Aorta (tissue), 5 donors: ENCODE results near the gene SLIT3. TPM values are rescaled to one million over a fixed set of nuclear protein-coding genes. Genes with fewer than 3 reads are reported as not detected.
A peak's percentile ranks its signal among the peaks of the same experiment; 100 is the strongest.

Source experiments
- ATAC-seq: fragments of 200-7000 bp; cut with Tn5 transposase; one replicate; pipeline ENCODE4 v1.9.1; 2022; ENCODE audit warnings: moderate library complexity; ENCODE audit not compliant: low FRiP score
- DNase-seq, 2 donors: peaks; one replicate each; pipeline ENCODE4 v3.0.0-alpha.2; 2020
- H3K27ac ChIP-seq, 2 donors: one replicate each; pipeline ENCODE4 v1.5.1; 2013; ENCODE audit warnings: low read length in 2 of 2, mild to moderate bottlenecking in 2 of 2, moderate library complexity in 2 of 2, control low read depth in 1 of 2, inconsistent platforms in 1 of 2, low read depth in 1 of 2
- H3K27me3 ChIP-seq, 2 donors: one replicate each; pipeline ENCODE4 v1.6.1; 2013; ENCODE audit warnings: control low read depth in 1 of 2, low read length in 1 of 2, mild to moderate bottlenecking in 1 of 2, moderate library complexity in 1 of 2; ENCODE audit not compliant: insufficient read depth in 2 of 2, control insufficient read depth in 1 of 2
- H3K36me3 ChIP-seq, 2 donors: one replicate each; pipeline ENCODE4 v1.6.1; 2013; ENCODE audit warnings: control low read depth in 1 of 2, low read length in 1 of 2, mild to moderate bottlenecking in 1 of 2; ENCODE audit not compliant: insufficient read depth in 2 of 2, control insufficient read depth in 1 of 2
- H3K4me1 ChIP-seq, 2 donors: one replicate each; pipeline ENCODE4 v1.6.1; 2013; ENCODE audit warnings: low read length in 2 of 2, control low read depth in 1 of 2, mild to moderate bottlenecking in 1 of 2, moderate library complexity in 1 of 2; ENCODE audit not compliant: insufficient read depth in 2 of 2, control insufficient read depth in 1 of 2
- H3K4me3 ChIP-seq, 2 donors: one replicate each; pipeline ENCODE4 v1.5.1; 2013; ENCODE audit warnings: low read length in 2 of 2, control low read depth in 1 of 2, mild to moderate bottlenecking in 1 of 2
- H3K9me3 ChIP-seq: one replicate; pipeline ENCODE4 v1.6.1; 2013; ENCODE audit warnings: mild to moderate bottlenecking, low read length; ENCODE audit not compliant: control insufficient read depth
- WGBS, 2 donors: extraction: QIAGEN DNeasy Blood & Tissue Kit; methylation state at CpG; one replicate each; pipeline ENCODE4 v1.1.7; 2013; 5-methylcytosine and 5-hydroxymethylcytosine counted together
- intact Hi-C, 2 donors: fragments of 100-400 bp; cut with DNase I; formaldehyde crosslinking; loops; one replicate each; pipeline versions ENCODE4 v1.14.2 to v1.15.0; 2022
- polyA plus RNA-seq, 2 donors: library from polyadenylated mRNA; stranded (reverse); fragments of 200-250 nt; gene quantifications; one replicate each; pipeline ENCODE4 v1.2.3, GENCODE V29; 2013
- total RNA-seq, 2 donors: library from RNA; stranded (reverse); fragmentation: NEBNext Ultra II Directional; extraction: Animal tissue kit (Norgen Biotek cat#: 25700); gene quantifications; one replicate each; pipeline ENCODE4 v1.2.1, GENCODE V29; 2021
- donor health status: healthy with polysubstance abuse.
- donor health status: Bipolar disorder and iron deficiency.
- donor health status: DM: no; HTN: no; CAD: no.
- donor health status: DM: no; HTN: no; CAD: no.
- donor health status: DM: yes; HTN: yes; CAD: no.

Gene SLIT3
- total and polyA plus RNA-seq, 4 donors = 8.6 to 108 (median 77.0) TPM

DNA sequence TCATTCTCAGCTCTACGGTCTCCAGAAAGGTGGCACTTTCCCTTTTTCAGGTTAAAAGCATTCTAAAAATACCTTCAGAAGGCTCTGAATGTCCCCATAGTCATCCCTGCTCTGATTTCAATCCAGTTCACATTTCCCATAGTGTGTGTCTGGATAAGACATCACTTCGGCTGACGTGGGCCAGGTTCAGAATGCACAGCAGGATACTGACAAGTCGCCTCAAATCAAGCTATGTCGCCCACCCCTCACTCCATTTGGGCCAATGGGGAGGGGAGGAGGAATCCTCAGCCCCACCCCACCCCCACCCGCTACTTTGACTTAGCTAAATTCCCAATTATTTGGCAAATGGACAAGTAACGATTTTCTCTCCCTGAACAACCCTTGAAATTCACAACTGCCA is 148.0 kb downstream of the SLIT3 start:
- DNase-seq = no peak
- Histone ChIP-seq H3K4me3 (no peak overlapping the region), H3K27ac (no peak overlapping the region), H3K4me1 (no peaks in the 10 kb centered on the region), H3K36me3 (no peaks in the 10 kb centered on the region), H3K27me3 (no peaks in the 10 kb centered on the region), H3K9me3 (no peaks in the 10 kb centered on the region)
- no peak for ATAC-seq
- intact Hi-C loops = no loop called here
- 92 to 93% methylated on average over 7 of the region's 7 CpGs for WGBS, 2 donors

DNA sequence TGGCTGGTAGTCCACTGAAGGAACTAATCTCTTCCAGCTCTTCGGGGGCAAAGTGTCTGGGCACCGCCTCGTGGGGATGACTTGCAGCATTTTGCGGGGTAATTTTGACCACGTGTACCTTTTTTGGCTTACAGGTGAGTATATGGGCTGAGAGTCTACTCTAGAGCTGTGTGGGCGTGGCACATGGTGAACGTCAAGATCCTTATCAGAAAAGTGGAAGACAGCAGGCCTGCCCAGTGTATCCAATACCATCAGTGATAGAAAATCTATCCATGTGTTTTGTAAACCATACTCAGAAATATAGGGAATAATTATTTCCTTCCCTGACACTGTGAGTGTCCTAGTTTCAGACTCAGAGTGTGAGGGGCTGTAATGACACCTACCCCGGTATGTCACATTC is 148.5 kb downstream of the SLIT3 start:
- no peaks in the 10 kb centered on the region for H3K9me3 ChIP-seq
- no peaks in the 10 kb centered on the region for H3K36me3 ChIP-seq
- WGBS, 2 donors = 88% methylated on average over 8 of the region's 8 CpGs
- H3K4me3 ChIP-seq = no peak overlapping the region
- H3K27ac ChIP-seq = no peak overlapping the region
- no peaks in the 10 kb centered on the region for H3K4me1 ChIP-seq
- no peaks in the 10 kb centered on the region for H3K27me3 ChIP-seq
- no peak for ATAC-seq
- intact Hi-C loops = no loop called here
- DNase-seq = no peak

DNA sequence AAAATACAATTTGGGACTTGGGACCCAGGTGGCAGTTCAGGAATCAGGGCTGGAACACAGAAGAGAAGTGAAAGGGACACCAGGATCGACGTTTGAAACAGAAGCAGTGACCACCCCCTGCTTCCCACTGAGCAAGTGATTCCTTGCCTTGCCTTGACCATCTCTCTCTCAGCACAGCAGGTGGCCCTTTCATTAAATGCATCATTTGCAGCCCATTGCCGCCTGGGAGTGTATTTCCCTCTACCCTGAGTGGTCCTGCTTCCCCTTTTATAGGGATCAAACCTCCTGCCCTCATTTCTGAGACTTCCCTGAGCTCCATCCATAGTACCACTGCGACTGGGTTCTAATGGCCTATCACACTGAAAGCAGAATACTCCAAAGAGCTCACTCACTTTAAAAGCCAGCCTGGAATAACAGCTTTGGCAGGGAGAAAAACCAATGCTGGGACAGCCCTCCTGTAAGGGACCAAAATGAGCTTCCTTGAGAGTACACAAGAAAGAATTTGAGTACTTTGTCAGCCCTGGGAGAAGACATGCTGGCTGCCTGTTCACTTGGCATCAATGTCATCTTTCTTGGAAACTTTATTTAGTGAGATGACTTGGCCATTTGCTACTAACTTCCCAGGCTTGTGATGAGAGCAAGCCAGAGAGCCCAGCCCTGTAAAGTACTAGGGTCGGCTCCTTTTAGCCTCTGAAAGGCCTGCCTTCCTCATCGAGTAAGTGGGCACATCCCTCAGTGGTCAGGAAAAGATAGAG is 149.7 kb downstream of the SLIT3 start:
- 43 to 47% methylated on average over 6 of the region's 6 CpGs for WGBS, 2 donors
- Histone ChIP-seq H3K27ac (no peak overlapping the region), H3K4me3 (no peak overlapping the region), H3K36me3 (no peaks in the 10 kb centered on the region), H3K4me1 (no peaks in the 10 kb centered on the region), H3K27me3 (no peaks in the 10 kb centered on the region), H3K9me3 (no peaks in the 10 kb centered on the region)
- intact Hi-C loops = no loop called here
- ATAC-seq (no peak), DNase-seq (no peak)

DNA sequence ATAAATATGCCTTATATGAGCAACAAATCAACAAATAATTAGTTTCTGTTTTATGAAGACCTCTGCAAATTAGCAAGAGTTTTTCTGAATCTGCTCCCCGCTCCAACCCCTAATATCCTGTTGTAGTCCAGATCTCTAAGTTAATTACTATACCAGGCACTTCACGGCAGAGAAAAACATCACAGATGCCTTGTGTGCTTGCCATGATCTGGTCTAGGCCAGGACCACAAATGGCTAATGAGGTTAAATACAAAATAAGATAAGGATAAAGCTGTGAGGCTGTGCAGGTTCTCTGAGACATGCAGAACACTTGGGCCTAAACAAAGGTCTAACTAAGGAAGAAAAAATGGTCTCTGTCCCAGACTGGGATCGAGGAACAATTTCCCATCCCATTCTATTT is 150.8 kb downstream of the SLIT3 start:
- Histone ChIP-seq H3K4me1 (no peaks in the 10 kb centered on the region), H3K4me3 (no peak overlapping the region), H3K36me3 (no peaks in the 10 kb centered on the region), H3K27me3 (no peaks in the 10 kb centered on the region), H3K9me3 (no peaks in the 10 kb centered on the region), H3K27ac (no peak overlapping the region)
- intact Hi-C loops = no loop called here
- ATAC-seq (no peak), DNase-seq (no peak)
- WGBS, 2 donors = 95% methylated on average over 3 of the region's 3 CpGs

DNA sequence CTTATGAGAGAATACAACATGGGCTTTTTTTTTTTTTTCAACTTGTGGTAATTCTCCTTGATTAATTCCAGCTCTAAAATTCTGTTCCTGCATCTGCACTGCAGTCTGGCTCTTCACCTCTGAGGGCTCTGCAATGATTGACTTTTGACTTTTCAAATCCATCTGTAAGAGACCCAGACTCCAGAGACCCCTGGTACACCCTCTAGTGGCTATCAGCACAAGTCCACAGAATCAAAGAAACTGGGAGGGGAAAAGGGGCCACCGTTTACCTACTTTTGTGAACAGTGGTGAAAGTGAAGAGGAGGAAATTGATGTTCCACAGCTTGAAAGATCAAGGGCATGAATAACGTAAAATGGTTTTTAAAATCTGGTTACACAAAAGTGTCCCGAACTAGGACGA is 151.6 kb downstream of the SLIT3 start:
- Histone ChIP-seq H3K27me3 (no peaks in the 10 kb centered on the region), H3K36me3 (no peaks in the 10 kb centered on the region), H3K9me3 (no peaks in the 10 kb centered on the region), H3K4me3 (no peak overlapping the region), H3K4me1 (no peaks in the 10 kb centered on the region), H3K27ac (no peak overlapping the region)
- WGBS, 2 donors = 60 to 81% methylated on average over 4 of the region's 4 CpGs
- intact Hi-C loops = no loop called here
- DNase-seq = no peak
- ATAC-seq = no peak

DNA sequence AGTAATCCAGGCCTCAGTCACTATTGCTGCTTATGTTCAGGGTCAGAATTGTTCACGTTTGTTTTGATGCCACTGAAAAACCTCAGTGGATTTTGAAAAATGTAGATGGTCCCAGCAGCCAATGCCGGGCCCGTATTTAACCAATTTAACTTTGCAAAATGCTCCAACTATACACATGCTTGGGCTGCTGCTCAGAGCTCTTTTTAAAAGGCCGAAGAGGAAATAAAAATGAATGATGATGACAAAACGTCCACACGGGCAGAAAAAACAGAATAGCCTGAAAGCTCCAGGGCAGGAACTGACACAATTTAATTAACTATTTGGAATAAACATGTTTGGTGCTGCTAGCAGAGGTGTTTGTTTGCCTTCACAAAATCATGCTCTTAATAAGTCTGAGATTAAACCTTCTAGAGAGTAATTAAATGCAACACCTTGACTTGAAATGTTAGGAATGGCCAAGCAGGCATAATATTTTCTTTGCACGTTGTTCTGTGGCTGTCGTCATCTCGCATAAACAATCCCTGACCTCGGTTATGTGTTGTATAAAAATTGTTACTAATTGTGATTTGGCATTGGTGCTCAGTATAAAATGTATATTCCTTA is 152.7 kb downstream of the SLIT3 start:
- H3K27ac ChIP-seq = no peak overlapping the region
- intact Hi-C loops = no loop called here
- H3K9me3 ChIP-seq = no peaks in the 10 kb centered on the region
- ATAC-seq = no peak
- H3K36me3 ChIP-seq = no peaks in the 10 kb centered on the region
- 32 to 54% methylated on average over 10 of the region's 10 CpGs for WGBS, 2 donors
- H3K4me1 ChIP-seq = no peaks in the 10 kb centered on the region
- no peak overlapping the region for H3K4me3 ChIP-seq
- no peaks in the 10 kb centered on the region for H3K27me3 ChIP-seq
- no peak for DNase-seq

DNA sequence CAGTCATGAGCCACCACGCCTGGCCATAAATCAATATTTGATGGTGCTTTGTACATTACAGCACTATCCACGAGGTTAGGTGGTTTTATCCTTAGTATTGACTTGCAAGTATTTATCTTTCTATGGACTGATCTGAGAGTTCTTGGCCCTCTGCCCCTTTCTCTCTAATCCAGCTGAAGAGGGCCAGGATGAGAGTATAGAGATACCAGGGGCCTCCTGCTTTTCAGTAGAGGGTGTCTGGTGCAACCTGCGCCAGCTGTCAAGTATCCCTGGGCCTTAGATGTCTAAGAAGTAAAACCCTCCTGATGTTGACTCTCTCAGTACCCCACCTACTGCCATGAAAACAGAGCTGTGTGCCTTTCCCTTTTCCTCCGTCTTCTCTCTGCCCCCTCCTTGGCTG is 153.4 kb downstream of the SLIT3 start:
- no peaks in the 10 kb centered on the region for H3K9me3 ChIP-seq
- ATAC-seq = no peak
- H3K36me3 ChIP-seq = no peaks in the 10 kb centered on the region
- DNase-seq = no peak
- no peak overlapping the region for H3K4me3 ChIP-seq
- 83 to 87% methylated on average over 4 of the region's 4 CpGs for WGBS, 2 donors
- H3K27me3 ChIP-seq = no peaks in the 10 kb centered on the region
- H3K4me1 ChIP-seq = no peaks in the 10 kb centered on the region
- intact Hi-C loops = no loop called here
- H3K27ac ChIP-seq = no peak overlapping the region

DNA sequence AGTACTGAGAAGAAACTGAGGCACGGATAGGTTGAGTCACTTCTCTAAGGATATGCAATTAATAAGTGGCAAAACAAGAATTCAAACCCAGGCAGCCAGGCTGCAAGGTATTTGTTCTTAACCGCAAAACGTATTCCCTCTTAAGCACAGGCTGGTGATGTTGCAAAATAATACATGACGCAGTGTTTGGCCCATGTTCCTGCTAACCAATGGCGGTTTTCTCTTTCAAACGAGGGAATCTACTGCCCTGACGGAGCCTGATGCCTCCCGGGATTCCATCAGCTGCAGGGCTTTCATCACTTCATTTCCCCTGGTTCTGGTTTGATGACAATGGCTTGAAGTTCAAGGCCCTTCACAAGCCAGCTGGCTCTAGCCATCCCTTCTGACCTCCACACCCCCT is 154.8 kb downstream of the SLIT3 start:
- H3K4me3 ChIP-seq = no peak overlapping the region
- ATAC-seq (no peak), DNase-seq (no peak)
- no peaks in the 10 kb centered on the region for H3K9me3 ChIP-seq
- H3K27ac ChIP-seq = no peak overlapping the region
- H3K27me3 ChIP-seq = no peaks in the 10 kb centered on the region
- H3K36me3 ChIP-seq = no peaks in the 10 kb centered on the region
- H3K4me1 ChIP-seq = no peaks in the 10 kb centered on the region
- intact Hi-C loops = no loop called here
- 88 to 90% methylated on average over 8 of the region's 8 CpGs for WGBS, 2 donors

DNA sequence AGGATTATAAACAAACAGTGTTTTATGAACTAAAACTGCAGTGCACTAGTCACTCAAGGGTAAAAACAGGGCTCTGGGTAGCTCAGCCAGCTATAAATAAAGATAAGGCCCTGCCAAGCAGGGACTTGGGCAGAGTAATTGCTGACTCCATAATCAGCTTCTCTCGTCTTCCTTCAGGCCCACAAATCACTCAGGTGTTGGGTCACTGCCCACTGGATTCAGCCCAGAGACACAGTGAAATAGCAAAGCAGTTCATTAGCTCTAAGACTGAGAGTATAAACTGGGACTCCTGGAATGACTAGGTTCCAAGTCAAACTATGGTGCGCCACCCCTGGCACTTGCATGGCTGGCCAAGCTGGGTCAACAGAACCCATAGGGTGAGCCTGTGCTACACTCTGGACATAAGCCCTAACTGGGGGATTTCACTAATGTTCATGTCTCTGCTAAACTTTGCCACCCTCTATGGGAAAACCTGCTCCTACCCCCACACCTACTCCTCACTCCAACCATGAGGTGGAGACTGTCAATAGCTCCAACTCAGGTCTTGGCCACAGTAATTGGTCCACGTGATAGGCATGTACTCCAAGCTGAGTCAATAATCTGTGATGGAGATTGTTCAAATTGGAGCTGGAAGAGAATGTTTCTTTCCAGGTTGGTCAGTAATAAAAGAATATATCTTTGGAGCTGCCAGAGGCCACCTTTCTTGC is 158.5 kb downstream of the SLIT3 start:
- 4 to 6% methylated on average over 3 of the region's 3 CpGs for WGBS, 2 donors
- intact Hi-C loops = no loop called here
- ATAC-seq (peak; percentile 74), DNase-seq (peak; percentile 77 to 82)
- no peaks in the 10 kb centered on the region for H3K27me3 ChIP-seq
- H3K36me3 ChIP-seq = no peaks in the 10 kb centered on the region
- H3K9me3 ChIP-seq = no peaks in the 10 kb centered on the region
- H3K4me1 ChIP-seq = no peaks in the 10 kb centered on the region
- H3K27ac ChIP-seq = peak overlapping the region in 1 of 2 donors; percentile 13
- no peak overlapping the region for H3K4me3 ChIP-seq
